Subcutaneous abdominal adipose tissue (tissue), 5 donors: Measurements from ENCODE around the gene PLPP3.

Experiments used
- H3K27ac ChIP-seq: one replicate; pipeline ENCODE4 v1.7.0; 2013; ENCODE audit warnings: low read depth, mild to moderate bottlenecking, inconsistent platforms, low read length, moderate library complexity
- H3K27me3 ChIP-seq, 5 donors: one replicate each; pipeline ENCODE4 v1.7.0; 2013; ENCODE audit warnings: low read length in 5 of 5, inconsistent platforms in 1 of 5; ENCODE audit not compliant: control insufficient read depth in 5 of 5, insufficient read depth in 4 of 5
- H3K36me3 ChIP-seq, 5 donors: one replicate each; pipeline ENCODE4 v1.7.0; 2013; ENCODE audit warnings: low read length in 5 of 5; ENCODE audit not compliant: control insufficient read depth in 5 of 5, insufficient read depth in 5 of 5
- H3K4me1 ChIP-seq, 5 donors: one replicate each; pipeline ENCODE4 v1.7.0; 2013; ENCODE audit warnings: low read length in 5 of 5, mild to moderate bottlenecking in 3 of 5, moderate library complexity in 1 of 5; ENCODE audit not compliant: control insufficient read depth in 5 of 5, insufficient read depth in 5 of 5
- H3K4me3 ChIP-seq, 5 donors: one replicate each; pipeline ENCODE4 v1.7.0; 2013; ENCODE audit warnings: low read length in 5 of 5, low read depth in 1 of 5
- H3K9ac ChIP-seq, 5 donors: one replicate each; pipeline ENCODE4 v1.7.0; 2013; ENCODE audit warnings: low read length in 5 of 5, mild to moderate bottlenecking in 4 of 5, moderate library complexity in 3 of 5
- H3K9me3 ChIP-seq, 5 donors: one replicate each; pipeline ENCODE4 v1.7.0; 2013; ENCODE audit warnings: low read length in 5 of 5; ENCODE audit not compliant: control insufficient read depth in 5 of 5
- donor health status: healthy.
- donor health status: healthy.
- donor health status: healthy.
- donor health status: healthy.
- donor health status: healthy.

Gene PLPP3

GRCh38 chr1:56446531-56447098, 132.7 kb downstream of the PLPP3 start:
- Histone ChIP-seq H3K36me3 (no peaks in the 10 kb centered on the region), H3K4me3 (no peak overlapping the region), H3K27ac (peak overlapping the region; percentile 45), H3K27me3 (no peaks in the 10 kb centered on the region), H3K4me1 (peaks cover 8 to 33% (median 25%) of the 10 kb centered on the region in 5 donors), H3K9ac (peak overlapping the region in 1 of 5 donors; percentile 2), H3K9me3 (no peaks in the 10 kb centered on the region)

GRCh38 chr1:56444960-56445646, 134.3 kb downstream of the PLPP3 start:
- Histone ChIP-seq H3K9me3 (no peaks in the 10 kb centered on the region), H3K9ac (no peak overlapping the region), H3K36me3 (no peaks in the 10 kb centered on the region), H3K27ac (no peak overlapping the region), H3K27me3 (no peaks in the 10 kb centered on the region), H3K4me3 (no peak overlapping the region), H3K4me1 (peaks cover 8 to 31% (median 22%) of the 10 kb centered on the region in 5 donors)
